ENCODE measurements around the gene ITCH.
"Not testable (repeated sequence)": the region's sequence is repeated elsewhere in the genome, so short reads cannot be mapped to it uniquely, and the experiment has no call there.

The ITCH gene

GRCh38 chr20:34512266-34512954 is 149.3 kb downstream of the ITCH start:
- DNase-seq (ENCODE audit: low read depth) = no peak

- no peak for DNase-seq (ENCODE audit: low read depth)
These were observed 149.9 kb downstream of the ITCH start for GRCh38 chr20:34512955-34513419.

DNA sequence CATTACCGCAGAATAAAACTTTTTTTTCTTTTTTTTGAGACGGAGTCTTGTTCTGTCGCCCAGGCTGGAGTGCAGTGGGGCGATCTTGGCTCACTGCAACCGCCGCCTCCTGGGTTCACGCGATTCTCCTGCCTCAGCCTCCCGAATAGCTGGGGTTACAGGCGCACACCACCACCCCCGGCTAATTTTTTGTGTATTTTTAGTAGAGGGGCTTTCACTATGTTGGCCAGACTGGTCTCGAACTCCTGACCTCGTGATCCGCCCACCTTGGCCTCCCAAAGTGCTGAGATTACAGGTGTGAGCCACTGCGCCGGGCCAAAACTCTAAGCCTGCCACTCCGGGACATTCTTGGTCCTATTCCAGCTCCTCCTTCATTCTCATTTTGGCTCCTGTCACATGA is 151.0 kb downstream of the ITCH start:
- not testable (repeated sequence) for DNase-seq (ENCODE audit: low read depth)

DNA sequence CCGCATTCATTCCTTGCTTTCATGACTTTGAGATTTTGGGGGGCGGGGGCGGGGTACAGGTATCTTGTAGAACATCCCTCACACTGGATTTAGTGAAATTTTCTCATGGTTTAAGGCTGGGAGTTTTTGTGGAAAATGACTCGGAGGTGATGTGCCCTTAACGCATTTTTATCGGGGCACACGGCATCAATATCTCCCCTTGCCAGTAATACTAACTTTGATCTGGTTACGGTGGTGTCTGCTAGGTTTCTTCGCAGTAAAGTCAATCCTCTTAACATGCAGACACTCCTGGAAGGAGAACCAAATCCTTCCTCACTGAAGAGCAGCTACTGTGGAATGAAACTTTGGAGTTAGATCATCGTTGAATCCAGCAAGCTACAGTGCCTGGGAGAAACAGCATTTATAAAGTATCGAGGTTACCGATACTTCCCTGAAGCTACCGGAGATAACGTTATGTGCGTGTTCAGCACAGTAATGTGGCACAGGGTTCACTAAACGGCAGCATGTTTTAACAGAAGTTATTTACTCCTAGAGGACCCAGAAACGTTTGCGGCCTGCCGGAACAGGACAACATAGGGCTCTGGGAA is 151.9 kb downstream of the ITCH start:
- DNase-seq (ENCODE audit: low read depth) = no peak

DNA sequence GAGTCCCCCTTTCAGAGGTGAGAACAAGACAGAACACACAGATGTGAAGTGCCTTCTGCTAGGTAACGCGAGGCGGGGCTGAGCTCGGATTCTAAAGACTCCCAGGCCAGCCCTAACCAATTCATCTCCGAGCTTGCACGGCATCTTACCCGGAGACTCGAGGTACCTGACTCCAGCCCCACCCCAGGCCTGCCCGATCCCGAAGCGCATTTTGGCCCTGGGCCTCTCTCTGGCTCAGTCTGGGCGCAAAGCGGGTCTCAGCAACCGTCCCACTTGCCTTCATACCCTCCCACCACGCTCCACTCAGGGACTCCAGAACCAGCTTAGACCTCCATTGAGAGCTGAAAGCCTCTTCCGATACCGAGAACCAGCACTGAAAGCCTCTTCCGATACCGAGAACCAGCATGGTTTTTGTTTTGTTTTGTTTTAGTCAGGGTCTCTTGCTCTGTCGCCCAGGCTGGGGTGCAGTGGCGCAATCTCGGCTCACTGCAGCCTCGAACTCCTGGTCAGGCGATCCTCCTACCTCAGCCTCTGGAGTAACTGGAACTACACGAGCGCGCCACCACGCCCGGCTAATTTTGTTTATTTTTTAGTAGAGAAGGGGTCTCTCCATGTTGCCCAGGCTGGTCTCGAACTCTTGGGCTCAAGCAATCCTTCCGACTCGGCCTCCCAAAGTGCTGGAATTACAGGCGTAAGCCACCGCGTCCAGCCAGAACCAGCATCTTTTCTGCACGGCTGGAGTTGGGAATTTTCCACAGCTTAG is 152.6 kb downstream of the ITCH start:
- DNase-seq (ENCODE audit: low read depth) = peak; percentile 63

- peak; percentile 90 for DNase-seq (ENCODE audit: low read depth)
These were observed 153.4 kb downstream of the ITCH start, which contains the start of gene DYNLRB1 for GRCh38 chr20:34516247-34517113. Gene DYNLRB1, plus strand, starts transcription at chr20:34516422. Its CDS starts 37 bp downstream, at chr20:34516459.

DNA sequence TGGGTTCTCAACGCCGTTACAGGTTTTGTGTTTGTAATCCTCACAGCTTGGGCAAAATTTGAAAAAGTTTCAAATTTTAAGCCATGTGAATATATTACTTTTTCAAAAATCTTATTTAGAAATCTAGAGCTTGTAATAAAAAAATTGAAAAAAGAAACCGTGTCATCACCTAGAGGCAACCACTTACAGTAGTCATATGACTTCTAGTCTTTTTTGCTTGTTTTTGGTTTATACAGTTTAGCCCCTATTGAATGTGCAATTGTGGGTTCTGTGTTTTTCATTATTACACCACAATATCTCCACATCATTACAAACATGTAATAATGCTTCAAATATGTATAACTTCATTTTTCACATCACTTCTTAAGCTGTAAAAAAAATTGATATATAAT is 154.0 kb downstream of the ITCH start:
- no peak for DNase-seq (ENCODE audit: low read depth)

GRCh38 chr20:34518863-34519262 is 155.8 kb downstream of the ITCH start:
- not testable (repeated sequence) for DNase-seq (ENCODE audit: low read depth)

DNA sequence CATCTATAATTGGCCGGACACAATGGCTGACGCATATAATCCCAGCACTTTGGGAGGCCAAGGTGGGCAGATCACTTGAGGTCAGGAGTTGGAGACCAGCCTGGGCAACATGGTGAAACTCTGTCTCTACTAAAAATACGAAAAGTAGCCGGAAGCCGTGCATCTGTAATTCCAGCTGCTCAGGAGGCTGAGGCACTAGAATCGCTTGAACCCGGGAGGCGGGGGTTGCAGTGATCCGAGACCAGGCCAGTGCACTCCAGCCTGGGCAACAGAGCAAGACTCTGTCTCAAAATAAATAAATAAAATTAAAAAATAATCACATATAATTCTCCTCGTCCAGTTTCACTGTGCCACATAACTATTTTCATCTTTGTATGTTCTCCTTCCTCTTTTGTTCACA is 156.8 kb downstream of the ITCH start:
- DNase-seq (ENCODE audit: low read depth) = not testable (repeated sequence)

DNA sequence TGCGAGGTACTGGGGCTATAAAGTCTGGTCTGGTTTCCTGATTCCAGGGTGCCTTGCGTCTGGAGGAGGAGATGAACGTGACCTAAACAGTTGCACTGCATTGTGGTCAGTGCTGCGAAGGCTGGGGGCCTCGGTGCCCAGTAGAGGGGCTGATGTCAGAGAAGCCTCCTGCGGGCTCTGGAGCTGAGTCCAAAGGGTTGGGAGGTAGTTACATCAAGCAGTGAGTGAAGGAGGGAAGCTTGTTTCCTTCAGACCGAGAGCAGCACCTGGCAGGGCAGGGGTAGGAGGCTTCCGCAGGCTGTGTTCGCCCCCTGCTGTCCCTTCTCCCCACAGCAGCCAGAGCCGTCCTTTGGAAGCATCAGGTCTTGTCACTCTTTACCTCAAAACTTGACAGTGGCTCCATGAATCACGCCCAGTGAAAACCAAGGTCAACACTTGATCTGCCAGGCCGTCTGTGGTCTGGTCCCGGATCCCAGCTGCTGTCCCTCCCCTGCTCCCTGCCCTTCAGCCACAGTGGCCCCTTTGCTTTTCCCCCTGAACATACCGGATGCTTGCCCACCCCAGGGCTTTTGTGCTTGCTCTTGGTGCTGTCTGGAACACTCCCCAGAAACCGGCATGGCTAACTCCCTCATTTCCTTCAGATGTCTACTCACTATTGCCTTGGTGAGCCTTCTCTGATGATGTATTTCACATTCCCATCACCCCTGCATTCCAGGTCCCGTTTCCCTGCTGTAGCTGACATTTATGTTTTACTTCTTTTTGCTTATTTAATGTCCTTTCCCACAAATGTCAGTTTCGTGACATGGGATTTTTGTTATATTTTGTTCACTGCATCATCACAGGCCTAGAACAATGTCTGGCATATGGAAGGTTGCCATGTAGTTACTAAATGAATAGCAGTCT is 160.1 kb downstream of the ITCH start:
- DNase-seq (ENCODE audit: low read depth) = peak; percentile 40

- no peak for DNase-seq (ENCODE audit: low read depth)
These were observed 161.4 kb downstream of the ITCH start for GRCh38 chr20:34524426-34524825.

- DNase-seq (ENCODE audit: low read depth) = no peak
These were observed 162.3 kb downstream of the ITCH start for GRCh38 chr20:34525342-34525708.

GRCh38 chr20:34525709-34526416 is 162.8 kb downstream of the ITCH start:
- no peak for DNase-seq (ENCODE audit: low read depth)

GRCh38 chr20:34526466-34526865 is 163.4 kb downstream of the ITCH start:
- no peak for DNase-seq (ENCODE audit: low read depth)

DNA sequence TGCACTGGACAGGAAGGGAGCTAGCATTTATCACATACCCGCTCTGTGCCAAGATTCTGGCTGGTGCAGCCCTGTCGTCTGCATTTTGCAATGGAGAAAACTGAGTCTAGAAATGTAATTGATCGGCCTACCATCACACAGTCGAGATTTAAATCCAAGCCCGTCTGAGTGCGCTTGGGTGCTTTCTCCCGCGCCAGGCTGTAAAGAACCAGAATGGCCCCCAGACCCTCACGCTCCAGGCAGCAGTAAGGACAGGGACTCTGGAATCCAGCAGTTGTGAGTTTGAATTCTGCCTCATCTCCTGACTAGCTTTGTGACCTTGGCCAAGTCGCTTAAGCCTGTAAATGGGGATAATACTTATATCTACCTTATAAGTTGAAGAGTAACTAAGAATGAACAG is 163.9 kb downstream of the ITCH start:
- no peak for DNase-seq (ENCODE audit: low read depth)

DNA sequence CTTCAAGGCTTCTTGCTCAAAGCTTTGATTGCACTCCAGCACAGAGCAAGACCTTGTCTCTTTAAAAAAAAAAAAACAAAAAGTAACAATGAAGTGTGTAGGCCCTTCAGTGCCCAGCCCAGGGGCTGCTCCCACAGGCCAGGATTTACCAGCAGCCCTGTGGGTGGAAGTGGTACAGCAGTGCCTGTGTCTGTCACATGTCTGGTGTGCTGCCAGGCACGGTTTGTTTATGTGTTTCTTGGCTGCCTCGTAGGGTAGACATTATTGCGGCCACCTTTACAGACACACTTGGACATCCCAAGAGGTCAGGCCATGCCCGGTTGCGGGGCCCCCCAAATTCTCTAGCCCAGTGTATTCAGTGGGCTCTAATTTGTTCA is 165.8 kb downstream of the ITCH start:
- no peak for DNase-seq (ENCODE audit: low read depth)

GRCh38 chr20:34529742-34530141 is 166.7 kb downstream of the ITCH start:
- DNase-seq (ENCODE audit: low read depth) = no peak

- DNase-seq (ENCODE audit: low read depth) = no peak
These were observed 167.3 kb downstream of the ITCH start for GRCh38 chr20:34530342-34530741.

- no peak for DNase-seq (ENCODE audit: low read depth)
These were observed 168.7 kb downstream of the ITCH start for GRCh38 chr20:34531608-34532265.

- DNase-seq (ENCODE audit: low read depth) = no peak
These were observed 169.2 kb downstream of the ITCH start for GRCh38 chr20:34532320-34532719.
